Ishikawa (cell line): Measurements from ENCODE around the gene PTCD3.

Experiments used
- CEBPB ChIP-seq: IDR thresholded peaks from 2 replicates; pipeline ENCODE4 v1.6.1; 2012
- CREB1 ChIP-seq: IDR thresholded peaks from 2 replicates; pipeline ENCODE4 v1.6.1; 2012; ENCODE audit warnings: low read depth
- EGR1 ChIP-seq: IDR thresholded peaks from 2 replicates; pipeline ENCODE4 v1.6.1; 2012
- EP300 ChIP-seq: IDR thresholded peaks from 2 replicates; pipeline ENCODE4 v1.6.1; 2012; ENCODE audit warnings: borderline replicate concordance
- FOXM1 ChIP-seq: IDR thresholded peaks from 2 replicates; pipeline ENCODE4 v1.6.1; 2012; ENCODE audit warnings: low read depth, borderline replicate concordance
- MAX ChIP-seq: IDR thresholded peaks from 2 replicates; pipeline ENCODE4 v1.6.1; 2012
- NFIC ChIP-seq: IDR thresholded peaks from 2 replicates; pipeline ENCODE4 v1.6.1; 2012
- RAD21 ChIP-seq: IDR thresholded peaks from 2 replicates; pipeline ENCODE4 v1.6.1; 2012; ENCODE audit warnings: low read depth
- REST ChIP-seq: IDR thresholded peaks from 2 replicates; pipeline ENCODE4 v1.6.1; 2012; ENCODE audit warnings: low read depth, mild to moderate bottlenecking
- TAF1 ChIP-seq: IDR thresholded peaks from 2 replicates; pipeline ENCODE4 v1.6.1; 2012; ENCODE audit warnings: low read depth, mild to moderate bottlenecking
- TCF12 ChIP-seq: IDR thresholded peaks from 2 replicates; pipeline ENCODE4 v1.6.1; 2012; ENCODE audit warnings: low read depth
- TEAD4 ChIP-seq: IDR thresholded peaks from 2 replicates; pipeline ENCODE4 v1.6.1; 2012
- USF1 ChIP-seq: IDR thresholded peaks from 2 replicates; pipeline ENCODE4 v1.6.1; 2012
- YY1 ChIP-seq: IDR thresholded peaks from 2 replicates; pipeline ENCODE4 v1.6.1; 2012; ENCODE audit warnings: low read depth
- ZBTB7A ChIP-seq: IDR thresholded peaks from 2 replicates; pipeline ENCODE4 v1.6.1; 2012; ENCODE audit warnings: low read depth

PTCD3 gene

GRCh38 chr2:86105969-86106945 is at the start of gene PTCD3:
Gene PTCD3, plus strand, starts transcription at chr2:86106235. Its CDS starts 13 bp downstream, at chr2:86106248.
- TF ChIP-seq TCF12, result peak; percentile 70; the same call in 1 of the 2 replicates
- peak; percentile 99 for TF ChIP-seq TAF1
- 0 out of 2 replicates have a peak, but pooled peaks have one; percentile 34 for TF ChIP-seq TEAD4
- TF ChIP-seq FOXM1, result peak; percentile 20; the same call in 1 of the 2 replicates
- TF ChIP-seq CREB1, result no peak
- TF ChIP-seq USF1, result 0 out of 2 replicates have a peak, but pooled peaks have one; percentile 11
- no peak for TF ChIP-seq REST
- no peak for TF ChIP-seq EGR1
- TF ChIP-seq CEBPB, result peak; percentile 57; the same call in 1 of the 2 replicates
- TF ChIP-seq YY1, result peak; percentile 97
- TF ChIP-seq RAD21, result no peak
- TF ChIP-seq NFIC, result no peak
- no peak for TF ChIP-seq ZBTB7A
- TF ChIP-seq MAX, result peak; percentile 88
- TF ChIP-seq EP300, result no peak

- TF ChIP-seq REST, result no peak
- no peak for TF ChIP-seq CREB1
Observed at GRCh38 chr2:86056590-86057331, 49.3 kb upstream of the PTCD3 start.

- no peak for TF ChIP-seq YY1
- no peak for TF ChIP-seq CREB1
- no peak for TF ChIP-seq NFIC
- TF ChIP-seq USF1, result no peak
- no peak for TF ChIP-seq TEAD4
- TF ChIP-seq CEBPB, result no peak
- TF ChIP-seq MAX, result no peak
- no peak for TF ChIP-seq TCF12
- no peak for TF ChIP-seq RAD21
- no peak for TF ChIP-seq REST
- no peak for TF ChIP-seq ZBTB7A
- no peak for TF ChIP-seq EGR1
- no peak for TF ChIP-seq EP300
Observed at GRCh38 chr2:86062043-86062442, 44.0 kb upstream of the PTCD3 start.

- TF ChIP-seq FOXM1, result no peak
- TF ChIP-seq CEBPB, result no peak
- TF ChIP-seq TAF1, result no peak
- no peak for TF ChIP-seq REST
- TF ChIP-seq EGR1, result no peak
- TF ChIP-seq YY1, result no peak
- no peak for TF ChIP-seq MAX
- TF ChIP-seq ZBTB7A, result no peak
- TF ChIP-seq NFIC, result no peak
- no peak for TF ChIP-seq CREB1
- no peak for TF ChIP-seq EP300
- TF ChIP-seq USF1, result no peak
- TF ChIP-seq RAD21, result no peak
- TF ChIP-seq TCF12, result no peak
- no peak for TF ChIP-seq TEAD4
Observed at GRCh38 chr2:86064006-86064405, 42.0 kb upstream of the PTCD3 start.
